K562 (cell line): ENCODE data around the gene ARHGAP4. TPM values are rescaled to one million over a fixed set of nuclear protein-coding genes. Genes with fewer than 3 reads are reported as not detected.

ENCODE experiments used
- ATAC-seq: fragments of 200-7000 bp; cut with Tn5 transposase; 3 replicates; pipeline ENCODE4 v1.9.1; 2020; ENCODE audit warnings: moderate library complexity
- BruUV-seq: library from RNA; stranded (reverse); fragments of 400-500 nt; replicated peaks from 2 replicates; lab custom pipeline; 2021; lab: Mats Ljungman, UMichigan
- CTCF ChIA-PET: fragments of 300-600 bp; formaldehyde crosslinking; extraction: SDS; loops from one replicate; lab custom pipeline; 2021; ENCODE audit warnings: low intra/inter-chr PET ratio; lab: Yijun Ruan, JAX
- POLR2A ChIA-PET: fragments of 300-600, 350-650 bp; sonication (Branson Sonifier 250); formaldehyde crosslinking; extraction: SDS; loops from one replicate; lab custom pipeline; 2021; ENCODE audit warnings: antibody characterized with exemption, inconsistent platforms; lab: Yijun Ruan, JAX
- DNase-seq, 4 experiments: peaks; one replicate each; pipeline versions ENCODE4 v3.0.0 to v3.0.0-alpha.2; 2011 to 2018; ENCODE audit warnings: low spot score in 3 of 4, mixed read lengths in 3 of 4; ENCODE audit errors: extremely low read depth in 1 of 4
- FAIRE-seq: peaks from 2 replicates; lab custom pipeline; 2011; peaks lifted over from hg19 to GRCh38; lab: Jason Lieb, UNC
- H2AFZ ChIP-seq: 2 replicates; pipeline ENCODE4 v1.6.0; 2011; ENCODE audit warnings: low read depth, low read length, control low read depth, inconsistent platforms
- H3K27ac ChIP-seq: fragments of 200-600 bp; 3 replicates; pipeline ENCODE4 v1.8.0; 2011; ENCODE audit warnings: low read depth, mild to moderate bottlenecking, control low read depth, inconsistent platforms, low read length, moderate library complexity, mixed read lengths; ENCODE audit errors: extremely low read depth
- H3K27me3 ChIP-seq, 2 experiments: fragments of 300-600 bp in 1 of 2; 2 replicates in 1 of 2; 3 replicates in 1 of 2; pipeline versions ENCODE4 v1.6.0 to v1.8.0; 2011; ENCODE audit warnings: inconsistent platforms in 2 of 2, low read length in 2 of 2, mild to moderate bottlenecking in 1 of 2, mixed read lengths in 1 of 2, moderate library complexity in 1 of 2; ENCODE audit not compliant: control insufficient read depth in 2 of 2, insufficient read depth in 2 of 2
- H3K36me3 ChIP-seq: fragments of 300-600 bp; 3 replicates; pipeline ENCODE4 v1.8.0; 2011; ENCODE audit warnings: mild to moderate bottlenecking, low read length, inconsistent platforms; ENCODE audit not compliant: control insufficient read depth, insufficient read depth
- H3K4me1 ChIP-seq, 2 experiments: fragments of 200-600 bp in 1 of 2; replicated peaks in 1 of 2; 2 replicates in 1 of 2; 3 replicates in 1 of 2; pipeline versions ENCODE4 v1.5.1 to v1.8.0; 2011; ENCODE audit warnings: inconsistent platforms in 2 of 2, low read length in 2 of 2, mild to moderate bottlenecking in 1 of 2, mixed read lengths in 1 of 2, moderate library complexity in 1 of 2; ENCODE audit not compliant: control insufficient read depth in 2 of 2, insufficient read depth in 2 of 2
- H3K4me2 ChIP-seq: 2 replicates; pipeline ENCODE4 v1.6.1; 2011; ENCODE audit warnings: low read length, control low read depth, inconsistent platforms, mixed read lengths; ENCODE audit not compliant: insufficient read depth
- H3K4me3 ChIP-seq: fragments of 200-600 bp; sonication (generic), shearing (Covaris generic); 2 replicates; pipeline ENCODE4 v1.5.1; 2016; ENCODE audit warnings: control low read depth, inconsistent platforms
- H3K79me2 ChIP-seq: fragments of 200-600 bp; 3 replicates; pipeline ENCODE4 v1.8.0; 2011; ENCODE audit warnings: low read length, inconsistent platforms; ENCODE audit not compliant: control insufficient read depth, insufficient read depth
- H3K9ac ChIP-seq, 2 experiments: 2 replicates each; pipeline versions ENCODE4 v1.6.0 to v1.6.1; 2011; ENCODE audit warnings: low read depth in 2 of 2, low read length in 2 of 2, control low read depth in 1 of 2, inconsistent platforms in 1 of 2, mild to moderate bottlenecking in 1 of 2, mixed read lengths in 1 of 2; ENCODE audit not compliant: insufficient read depth in 1 of 2
- H3K9me1 ChIP-seq: one replicate; pipeline ENCODE4 v1.6.0; 2011; ENCODE audit warnings: inconsistent platforms, mild to moderate bottlenecking, low read length, moderate library complexity; ENCODE audit not compliant: control insufficient read depth, insufficient read depth
- H3K9me3 ChIP-seq: replicated peaks from 2 replicates; pipeline ENCODE4 v1.5.1; 2011; ENCODE audit warnings: low read depth, low read length, inconsistent platforms; ENCODE audit not compliant: control insufficient read depth, insufficient read depth
- H4K20me1 ChIP-seq: replicated peaks from 2 replicates; pipeline ENCODE4 v1.6.1; 2011; ENCODE audit warnings: low read length, inconsistent platforms, mixed read lengths; ENCODE audit not compliant: control insufficient read depth, insufficient read depth
- KDM4B ChIP-seq, 2 experiments: fragments of 450-650 bp in 1 of 2; sonication (generic) in 1 of 2; IDR thresholded peaks; 2 replicates each; pipeline ENCODE4 v1.6.1; 2016 to 2017; ENCODE audit warnings: borderline replicate concordance in 2 of 2, antibody characterized with exemption in 1 of 2, low read depth in 1 of 2, mild to moderate bottlenecking in 1 of 2
- RFX7 ChIP-seq: fragments of 250-450 bp; sonication (Bioruptor Pico); IDR thresholded peaks from 2 replicates; pipeline ENCODE4 v1.5.1; 2021; ENCODE audit warnings: mild to moderate bottlenecking
- TAF9B ChIP-seq: fragments of 450-650 bp; IDR thresholded peaks from 2 replicates; pipeline ENCODE4 v1.6.1; 2018; ENCODE audit warnings: mild to moderate bottlenecking; ENCODE audit not compliant: partially characterized antibody
- ZNF75A ChIP-seq: fragments of 450-650 bp; formaldehyde crosslinking; IDR thresholded peaks from 2 replicates; pipeline ENCODE4 v1.4.0; 2020; ENCODE audit warnings: mild to moderate bottlenecking
- WGBS: fragments of 100-300 bp; shearing (Covaris generic); methylation state at CpG from one replicate; pipeline ENCODE4 v1.1.6; 2016; ENCODE audit warnings: low coverage, mixed read lengths; ENCODE audit not compliant: insufficient coverage; ENCODE audit errors: missing lambda C conversion rate; 5-methylcytosine and 5-hydroxymethylcytosine counted together
- in situ Hi-C: fragments of 300-500 bp; cut with MboI; formaldehyde crosslinking; loops from 4 replicates; pipeline ENCODE4 v1.15.0; 2018; ENCODE audit warnings: inconsistent platforms, mixed read lengths
- intact Hi-C: fragments of 100-400 bp; cut with micrococcal nuclease; formaldehyde crosslinking; loops from 2 replicates; pipeline ENCODE4 v1.14.2; 2022
- polyA plus RNA-seq, 8 experiments: library from polyadenylated mRNA; depleted of rRNA in 4 of 8; stranded (reverse) in 5 of 8; unstranded in 3 of 8; fragments of >200 nt; fragmentation: Nextera tagmentation in 2 of 8; fragmentation: Illumina TruSeq in 1 of 8; extraction: Ambion mirVana in 2 of 8; extraction: Trizol in 1 of 8; gene quantifications; 2 replicates each; pipeline versions ENCODE4 v1.2.1 to v1.2.3, GENCODE V29; 2011 to 2014; ENCODE audit warnings: inconsistent platforms in 1 of 8, missing spikeins in 1 of 8
- total RNA-seq, 7 experiments: library from RNA; depleted of rRNA in 6 of 7; stranded (reverse); fragments of >200 nt in 6 of 7; fragmentation: Illumina TruSeq in 2 of 7; extraction: Trizol in 2 of 7; gene quantifications; 2 replicates each; pipeline versions ENCODE4 v1.2.1 to v1.2.3, GENCODE V29; 2011 to 2021; ENCODE audit warnings: low replicate concordance in 1 of 7
- TF ChIP-seq, protein P1 (sequence below), 2 experiments: fragments of 250-450 bp in 1 of 2; fragments of 450-650 bp in 1 of 2; sonication (Bioruptor Pico) in 1 of 2; IDR thresholded peaks; 2 replicates each; pipeline versions ENCODE4 v1.6.1 to v1.8.0; 2016 to 2021; ENCODE audit warnings: mild to moderate bottlenecking in 2 of 2, moderate library complexity in 2 of 2, missing compliant biosample characterization in 1 of 2, missing genetic modification characterization in 1 of 2

ARHGAP4 gene
- total and polyA plus RNA-seq, 9 of the 15 experiments (the other 6 are each of a cell fraction or from before 2014, with no cell fraction given): 0.30 to 81.8 (median 13.5) TPM

DNA sequence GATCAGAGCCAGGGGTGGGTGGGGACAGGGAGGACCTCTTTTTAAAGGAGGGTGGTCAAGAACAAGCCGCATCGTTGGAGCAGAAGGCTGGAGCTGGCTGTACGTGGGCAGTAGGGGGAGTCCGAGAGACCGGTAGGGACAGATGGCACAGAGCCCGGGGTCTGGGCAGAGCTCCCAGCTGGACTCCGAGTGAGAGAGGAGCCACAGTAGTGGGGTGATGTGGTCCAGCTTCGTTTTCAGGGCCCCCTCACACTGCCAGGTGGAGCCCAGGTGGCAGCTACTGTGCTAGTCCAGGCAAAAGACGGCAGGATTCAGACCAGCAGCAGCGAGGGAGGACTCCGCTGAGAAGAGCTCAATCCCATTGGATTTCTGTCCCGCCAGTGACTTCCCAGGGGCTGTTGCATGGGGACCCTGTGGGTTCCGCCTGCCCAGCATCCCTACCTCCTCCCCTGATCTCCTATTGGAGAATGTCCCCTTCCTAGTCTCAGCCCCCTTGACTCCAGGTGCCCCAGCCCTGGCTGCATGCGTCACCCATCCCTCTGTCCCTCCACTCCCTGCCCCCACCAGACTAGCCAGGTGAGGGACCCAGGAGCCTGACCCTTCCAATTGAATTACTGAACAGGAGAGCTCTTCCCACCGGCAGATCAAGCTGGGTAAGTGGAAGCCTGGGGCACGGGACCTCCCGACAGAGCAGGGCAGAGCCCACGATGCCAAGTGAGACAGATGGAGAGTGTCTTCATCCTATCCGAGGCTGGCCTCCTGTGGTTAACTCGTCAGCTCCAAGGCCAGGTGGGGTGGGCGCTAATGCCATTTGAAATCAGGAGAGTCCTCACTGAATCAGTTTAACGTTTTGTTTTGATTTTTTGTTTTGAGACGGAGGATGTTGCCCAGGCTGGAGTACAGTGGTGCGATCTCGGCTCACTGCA is 2.9 kb downstream of the ARHGAP4 start:
- DNase-seq (no peak), ATAC-seq (no peak), FAIRE-seq (no peak)
- TF ChIP-seq, protein P1, sequence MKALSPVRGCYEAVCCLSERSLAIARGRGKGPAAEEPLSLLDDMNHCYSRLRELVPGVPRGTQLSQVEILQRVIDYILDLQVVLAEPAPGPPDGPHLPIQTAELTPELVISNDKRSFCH (CRISPR knock-in tag; IDR thresholded peaks at IDR 0.05): no peak
- TF ChIP-seq, protein P1 (tag; IDR thresholded peaks at IDR 0.05): no peak
- no peak for TF ChIP-seq ZNF75A (CRISPR knock-in tag)
- TF ChIP-seq TAF9B: no peak
- no peak for TF ChIP-seq RFX7 (CRISPR knock-in tag)
- no peak for TF ChIP-seq KDM4B (IDR thresholded peaks at IDR 0.05; ENCODE audit: borderline replicate concordance in 2 of 2, low read depth in 1 of 2)
- no TSS peak for BruUV-seq
- H3K9me3 ChIP-seq: no peaks in the 10 kb centered on the region
- intact Hi-C loops (no loop called here), in situ Hi-C loops (no loop called here)
- no peak overlapping the region for H2AFZ ChIP-seq
- no peak overlapping the region for H3K27ac ChIP-seq
- peaks cover 47% of the 10 kb centered on the region for H3K79me2 ChIP-seq
- ChIA-PET POLR2A (interaction anchor here (0.5 to 2.1 kb wide), 3 partner anchors 16 to 619 kb away, joined by 3 to 7 read pairs (median 3); no protein-coding TSS in a partner anchor), CTCF (no interaction called here)
- H3K4me1 ChIP-seq: peaks cover 17 to 52% of the 10 kb centered on the region in 2 experiments; a peak in 4 of 5 replicates
- H3K27me3 ChIP-seq: no peaks in the 10 kb centered on the region
- no peaks in the 10 kb centered on the region for H3K9me1 ChIP-seq
- H3K36me3 ChIP-seq: peaks cover 24% of the 10 kb centered on the region; the same call in 2 of the 3 replicates
- H3K4me3 ChIP-seq: no peak overlapping the region
- H3K9ac ChIP-seq: peak overlapping the region in 1 of 2 experiments; percentile 65; a peak in 1 of 4 replicates
- no peaks in the 10 kb centered on the region for H4K20me1 ChIP-seq
- no peak overlapping the region for H3K4me2 ChIP-seq
- 86% methylated on average over 16 of the region's 25 CpGs for WGBS
